H1 (cell line): ENCODE measurements around the gene STK39. TPM values are rescaled to one million over a fixed set of nuclear protein-coding genes. Genes with fewer than 3 reads are reported as not detected.

Experiments used
- CTCF ChIA-PET: fragments of 300-600 bp; sonication (Branson Sonifier 250); formaldehyde crosslinking; loops from one replicate; lab custom pipeline; 2021; ENCODE audit not compliant: partially characterized antibody; lab: Charles Lee
- POLR2A ChIA-PET: fragments of 300-600 bp; sonication (Branson Sonifier 250); formaldehyde crosslinking; loops from one replicate; lab custom pipeline; 2021; ENCODE audit warnings: inconsistent platforms; ENCODE audit not compliant: partially characterized antibody; lab: Charles Lee
- DNase-seq, 2 experiments: peaks; one replicate each; pipeline versions ENCODE4 v3.0.0 to v3.0.0-alpha.2; 2010 to 2022; ENCODE audit warnings: low spot score in 2 of 2, low read depth in 1 of 2, mixed read lengths in 1 of 2
- FAIRE-seq: peaks from 2 replicates; lab custom pipeline; 2011; peaks lifted over from hg19 to GRCh38; lab: Jason Lieb, UNC
- H2AFZ ChIP-seq: 2 replicates; pipeline ENCODE4 v1.8.1; 2012; ENCODE audit warnings: low read length, inconsistent platforms
- H2AK5ac ChIP-seq: 2 replicates; pipeline ENCODE4 v1.6.1; 2013; ENCODE audit warnings: low read depth, low read length
- H2BK120ac ChIP-seq: replicated peaks from 2 replicates; pipeline ENCODE3; 2013; ENCODE audit warnings: low read depth, low read length, inconsistent platforms
- H2BK12ac ChIP-seq: 2 replicates; pipeline ENCODE4 v1.6.1; 2013; ENCODE audit warnings: low read depth, low read length
- H2BK15ac ChIP-seq: 2 replicates; pipeline ENCODE4 v1.6.1; 2013; ENCODE audit warnings: low read length
- H2BK20ac ChIP-seq: 2 replicates; pipeline ENCODE4 v1.6.1; 2013; ENCODE audit warnings: low read length
- H2BK5ac ChIP-seq: 2 replicates; pipeline ENCODE4 v1.6.1; 2013; ENCODE audit warnings: low read depth, low read length
- H3K14ac ChIP-seq: 2 replicates; pipeline ENCODE4 v1.6.1; 2013; ENCODE audit warnings: inconsistent platforms; ENCODE audit not compliant: insufficient read length
- H3K18ac ChIP-seq: 2 replicates; pipeline ENCODE4 v1.6.1; 2013; ENCODE audit warnings: low read length; ENCODE audit errors: extremely low read depth
- H3K23ac ChIP-seq: 2 replicates; pipeline ENCODE4 v1.6.1; 2013; ENCODE audit warnings: inconsistent platforms; ENCODE audit not compliant: insufficient read length
- H3K23me2 ChIP-seq: 2 replicates; pipeline ENCODE4 v1.6.1; 2013; ENCODE audit warnings: low read depth, low read length
- H3K27ac ChIP-seq: 2 replicates; pipeline ENCODE4 v1.6.1; 2011; ENCODE audit warnings: low read depth, low read length, inconsistent platforms
- H3K27me3 ChIP-seq, 4 experiments: replicated peaks in 1 of 4; 1 replicate in 1 of 4; 2 replicates in 3 of 4; pipeline versions ENCODE4 v1.6.1 to v1.8.1; 2011 to 2013; ENCODE audit warnings: low read length in 3 of 4, mild to moderate bottlenecking in 3 of 4, inconsistent platforms in 2 of 4, mixed read lengths in 2 of 4, moderate library complexity in 1 of 4; ENCODE audit not compliant: control insufficient read depth in 3 of 4, insufficient read depth in 3 of 4; ENCODE audit errors: extremely low read depth in 1 of 4
- H3K36me3 ChIP-seq, 4 experiments: 2 replicates each; pipeline versions ENCODE4 v1.6.1 to v1.8.1; 2011 to 2013; ENCODE audit warnings: mild to moderate bottlenecking in 4 of 4, low read length in 3 of 4, moderate library complexity in 2 of 4, control low read depth in 1 of 4, inconsistent platforms in 1 of 4; ENCODE audit not compliant: insufficient read depth in 4 of 4, control insufficient read depth in 2 of 4
- H3K4ac ChIP-seq: replicated peaks from 2 replicates; pipeline ENCODE3; 2013; ENCODE audit warnings: low read length, low read depth, mixed read lengths, inconsistent platforms; ENCODE audit not compliant: insufficient read length
- H3K4me1 ChIP-seq, 4 experiments: replicated peaks in 1 of 4; 1 replicate in 1 of 4; 2 replicates in 3 of 4; pipeline versions ENCODE4 v1.6.1 to v1.8.1; 2011 to 2013; ENCODE audit warnings: low read length in 3 of 4, inconsistent platforms in 2 of 4, mixed read lengths in 1 of 4; ENCODE audit not compliant: insufficient read depth in 4 of 4, control insufficient read depth in 3 of 4
- H3K4me2 ChIP-seq, 2 experiments: 2 replicates each; pipeline versions ENCODE4 v1.6.1 to v1.8.1; 2011 to 2013; ENCODE audit warnings: low read depth in 2 of 2, low read length in 2 of 2, control low read depth in 1 of 2, inconsistent platforms in 1 of 2, mild to moderate bottlenecking in 1 of 2; ENCODE audit not compliant: insufficient read depth in 1 of 2
- H3K4me3 ChIP-seq, 4 experiments: fragments of 200-600, 300-600 bp in 1 of 4; sonication (generic), shearing (Covaris generic), sonication (Bioruptor Twin) in 1 of 4; 2 replicates each; pipeline versions ENCODE4 v1.5.1 to v1.8.1; 2011 to 2016; ENCODE audit warnings: low read length in 4 of 4, low read depth in 3 of 4, control low read depth in 2 of 4, inconsistent platforms in 2 of 4, mild to moderate bottlenecking in 2 of 4, mixed read lengths in 1 of 4, moderate library complexity in 1 of 4; ENCODE audit not compliant: insufficient read depth in 2 of 4; ENCODE audit errors: extremely low read depth in 1 of 4
- H3K56ac ChIP-seq: replicated peaks from 2 replicates; pipeline ENCODE3; 2013; ENCODE audit warnings: low read depth, mild to moderate bottlenecking, mixed read lengths, low read length, inconsistent platforms; ENCODE audit not compliant: insufficient read length
- H3K79me1 ChIP-seq: 2 replicates; pipeline ENCODE4 v1.6.1; 2013; ENCODE audit warnings: low read depth, low read length, control low read depth
- H3K79me2 ChIP-seq, 2 experiments: 2 replicates each; pipeline versions ENCODE4 v1.6.1 to v1.8.1; 2012 to 2013; ENCODE audit warnings: low read length in 2 of 2, mild to moderate bottlenecking in 2 of 2, inconsistent platforms in 1 of 2; ENCODE audit not compliant: insufficient read depth in 2 of 2, control insufficient read depth in 1 of 2
- H3K9ac ChIP-seq, 4 experiments: replicated peaks in 1 of 4; 1 replicate in 1 of 4; 2 replicates in 3 of 4; pipeline versions ENCODE4 v1.6.1 to v1.8.1; 2011 to 2013; ENCODE audit warnings: low read depth in 3 of 4, low read length in 3 of 4, control low read depth in 2 of 4, mild to moderate bottlenecking in 2 of 4, moderate library complexity in 2 of 4, inconsistent platforms in 1 of 4; ENCODE audit errors: extremely low read depth in 1 of 4
- H3K9me3 ChIP-seq, 2 experiments: 2 replicates each; pipeline versions ENCODE4 v1.6.1 to v1.8.1; 2012 to 2013; ENCODE audit warnings: mild to moderate bottlenecking in 2 of 2, moderate library complexity in 2 of 2, control low read depth in 1 of 2, inconsistent platforms in 1 of 2, low read depth in 1 of 2, low read length in 1 of 2, mixed read lengths in 1 of 2; ENCODE audit not compliant: insufficient read depth in 2 of 2
- H4K20me1 ChIP-seq, 2 experiments: replicated peaks in 1 of 2; 2 replicates each; pipeline versions ENCODE3 to v1.8.1; 2011 to 2013; ENCODE audit warnings: inconsistent platforms in 2 of 2, low read length in 2 of 2, mild to moderate bottlenecking in 1 of 2; ENCODE audit not compliant: insufficient read depth in 2 of 2, control insufficient read depth in 1 of 2
- H4K5ac ChIP-seq: 2 replicates; pipeline ENCODE4 v1.6.1; 2013; ENCODE audit warnings: low read length, low read depth, mixed read lengths, inconsistent platforms; ENCODE audit not compliant: insufficient read length
- H4K8ac ChIP-seq: 2 replicates; pipeline ENCODE4 v1.8.0; 2013; ENCODE audit warnings: mild to moderate bottlenecking, moderate library complexity, low read length, inconsistent platforms; ENCODE audit not compliant: insufficient read depth; ENCODE audit errors: extremely low read depth
- H4K91ac ChIP-seq: replicated peaks from 2 replicates; pipeline ENCODE3; 2013; ENCODE audit warnings: low read length, mixed read lengths, inconsistent platforms; ENCODE audit not compliant: insufficient read length
- HDAC6 ChIP-seq: IDR thresholded peaks from one replicate; pipeline ENCODE4 v1.7.1; 2012; ENCODE audit warnings: low read depth, mild to moderate bottlenecking, inconsistent platforms, low read length, moderate library complexity
- JUN ChIP-seq: IDR thresholded peaks from 2 replicates; pipeline ENCODE4 v1.6.1; 2011; ENCODE audit warnings: low read depth, mild to moderate bottlenecking, improper control_type of control experiment, low read length
- SAP30 ChIP-seq: fragments of 300-600 bp; sonication (generic); IDR thresholded peaks from 2 replicates; pipeline ENCODE4 v1.7.1; 2012; ENCODE audit warnings: low read length, moderate library complexity, mild to moderate bottlenecking, inconsistent platforms; ENCODE audit not compliant: insufficient read depth, insufficient replicate concordance
- TBP ChIP-seq: IDR thresholded peaks from 2 replicates; pipeline ENCODE4 v1.6.1; 2011; ENCODE audit warnings: low read depth, low read length, improper control_type of control experiment
- TCF12 ChIP-seq: IDR thresholded peaks from 2 replicates; pipeline ENCODE4 v1.6.1; 2011; ENCODE audit warnings: low read depth, mild to moderate bottlenecking, low read length
- YY1 ChIP-seq: IDR thresholded peaks from 2 replicates; pipeline ENCODE4 v1.6.1; 2011; ENCODE audit warnings: low read depth, mild to moderate bottlenecking, low read length
- WGBS, 2 experiments: shearing (Covaris generic) in 1 of 2; methylation state at CpG; one replicate each; pipeline versions ENCODE4 v1.1.6 to v1.1.7; 2013 to 2015; ENCODE audit warnings: low lambda C conversion rate in 2 of 2, mixed read lengths in 2 of 2, inconsistent platforms in 1 of 2, low coverage in 1 of 2, missing lambda C conversion rate in 1 of 2; ENCODE audit not compliant: insufficient replicate concordance in 2 of 2, insufficient coverage in 1 of 2, insufficient read length in 1 of 2; ENCODE audit errors: extremely low coverage in 1 of 2, missing lambda C conversion rate in 1 of 2; 5-methylcytosine and 5-hydroxymethylcytosine counted together
- polyA plus RNA-seq, 7 experiments: library from polyadenylated mRNA; depleted of rRNA in 3 of 7; stranded (reverse) in 5 of 7; unstranded in 2 of 7; fragments of >200 nt in 5 of 7; fragments of 200-250 nt in 2 of 7; gene quantifications; 1 replicate in 5 of 7; 2 replicates in 1 of 7; 4 replicates in 1 of 7; pipeline versions ENCODE4 v1.2.1 to v1.2.3, GENCODE V29; 2011 to 2013; ENCODE audit warnings: missing spikeins in 2 of 7, mixed read lengths in 2 of 7
- total RNA-seq: library from RNA; stranded (reverse); fragmentation: NEBNext Ultra II Directional; extraction: Animal tissue kit (Norgen Biotek cat#: 25700); gene quantifications from 2 replicates; pipeline ENCODE4 v1.2.1, GENCODE V29; 2021

Gene STK39
- total and polyA plus RNA-seq, 2 of the 8 experiments (the other 6 are each of a cell fraction or from before 2014, with no cell fraction given) = 13.7 to 23.8 TPM

GRCh38 chr2:167932123-167932693 lies 315.2 kb downstream of the STK39 start:
- H3K14ac ChIP-seq = no peak overlapping the region
- no peak overlapping the region for H2BK20ac ChIP-seq
- no peaks in the 10 kb centered on the region for H3K4me1 ChIP-seq
- no peaks in the 10 kb centered on the region for H3K36me3 ChIP-seq
- H3K79me1 ChIP-seq = no peaks in the 10 kb centered on the region
- no peak overlapping the region for H4K5ac ChIP-seq
- H3K9me3 ChIP-seq = no peaks in the 10 kb centered on the region
- H3K56ac ChIP-seq = no peak overlapping the region
- H4K20me1 ChIP-seq = no peaks in the 10 kb centered on the region
- CTCF ChIA-PET = interaction anchor here (1.6 kb wide), 1 partner anchor 33 kb away, joined by 3 read pairs; no protein-coding TSS in a partner anchor
- no peak overlapping the region for H2BK12ac ChIP-seq
- no peak overlapping the region for H2BK15ac ChIP-seq
- 91% methylated on average over 4 of the region's 4 CpGs; no CpG with 5 or more reads in 1 of the 2 experiments for WGBS, 2 experiments
- no peak overlapping the region for H3K23ac ChIP-seq
- no peaks in the 10 kb centered on the region for H3K79me2 ChIP-seq
- DNase-seq (no peak), FAIRE-seq (no peak)
- POLR2A ChIA-PET = no interaction called here
- H3K18ac ChIP-seq = no peak overlapping the region
- H2AFZ ChIP-seq = no peak overlapping the region
- H2AK5ac ChIP-seq = no peak overlapping the region
- H3K27me3 ChIP-seq = no peaks in the 10 kb centered on the region
- H3K4me2 ChIP-seq = no peak overlapping the region
- no peak overlapping the region for H4K91ac ChIP-seq
- H2BK120ac ChIP-seq = no peak overlapping the region
- H2BK5ac ChIP-seq = no peak overlapping the region
- H4K8ac ChIP-seq = no peak overlapping the region
- H3K23me2 ChIP-seq = no peaks in the 10 kb centered on the region
- H3K9ac ChIP-seq = no peak overlapping the region
- no peak overlapping the region for H3K4ac ChIP-seq
- no peak overlapping the region for H3K27ac ChIP-seq
- no peak overlapping the region for H3K4me3 ChIP-seq
- TF ChIP-seq YY1 = no peak
- TF ChIP-seq HDAC6 = no peak
- no peak for TF ChIP-seq JUN
- TF ChIP-seq TBP = no peak
- no peak for TF ChIP-seq TCF12
- TF ChIP-seq SAP30 = no peak
